Measurements from ENCODE around the gene GPC6.
"Not testable (repeated sequence)": the region's sequence is repeated elsewhere in the genome, so short reads cannot be mapped to it uniquely, and the experiment has no call there.

GPC6 gene

DNA sequence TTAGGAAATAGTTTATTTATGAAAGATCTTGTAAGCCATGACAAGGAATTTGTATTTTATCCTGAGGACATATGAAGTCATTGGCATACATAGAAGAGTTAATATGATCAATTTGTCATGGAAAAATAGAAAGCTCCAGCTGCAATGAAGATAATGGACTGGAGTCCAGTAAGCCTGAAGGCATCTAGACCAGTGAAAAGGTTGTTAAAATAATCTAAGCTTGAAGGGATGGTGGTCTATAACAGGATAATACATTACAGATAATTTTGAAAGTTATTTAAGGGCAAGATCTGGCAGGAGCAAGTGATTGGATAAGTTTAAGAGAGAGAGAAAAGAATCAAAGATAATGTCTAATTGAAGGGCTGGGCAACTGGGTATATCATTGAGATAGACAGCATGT lies 224.2 kb downstream of the GPC6 start:
- DNase-seq: no peak

DNA sequence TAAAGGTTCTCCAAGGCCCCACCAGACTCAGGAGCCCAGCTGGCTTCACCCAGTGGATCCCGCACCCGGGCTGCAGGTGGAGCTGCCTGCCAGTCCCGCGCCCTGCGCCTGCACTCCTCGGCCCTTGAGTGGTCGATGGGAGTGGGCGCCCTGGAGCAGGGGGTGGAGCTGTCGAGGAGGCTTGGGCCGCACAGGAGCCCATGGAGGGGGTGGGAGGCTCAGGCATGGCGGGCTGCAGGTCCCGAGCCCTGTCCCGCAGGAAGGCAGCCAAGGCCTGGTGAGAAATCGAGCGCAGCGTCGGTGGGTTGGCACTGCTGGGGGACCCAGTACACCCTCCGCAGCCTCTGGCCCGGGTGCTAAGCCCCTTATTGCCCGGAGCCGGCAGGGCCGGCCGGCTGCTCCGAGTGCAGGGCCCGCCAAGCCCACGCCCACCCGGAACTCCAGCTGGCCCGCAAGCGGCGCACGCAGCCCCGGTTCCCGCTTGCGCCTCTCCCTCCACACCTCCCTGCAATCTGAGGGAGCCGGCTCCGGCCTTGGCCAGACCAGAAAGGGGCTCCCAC lies 228.1 kb downstream of the GPC6 start:
- not testable (repeated sequence) for DNase-seq

DNA sequence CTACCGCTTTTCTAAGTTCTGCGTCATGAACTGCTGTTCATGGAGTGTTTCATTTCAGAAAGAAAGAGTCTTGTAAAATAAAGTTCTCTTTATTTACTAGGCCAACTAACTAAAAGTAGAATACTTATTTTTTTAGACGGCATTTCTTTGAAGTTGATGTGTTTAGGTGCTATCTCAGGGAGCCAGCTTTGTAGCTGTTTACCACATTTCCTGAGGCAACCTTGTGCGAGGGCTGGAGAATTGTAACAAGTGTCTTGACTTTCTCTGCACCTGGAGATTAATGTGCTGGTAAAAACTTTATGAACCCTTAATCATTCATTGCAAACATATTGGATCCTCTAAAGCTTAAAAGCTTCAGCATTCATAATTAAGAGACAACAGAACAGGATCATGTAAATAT lies 229.3 kb downstream of the GPC6 start:
- no peak for DNase-seq

DNA sequence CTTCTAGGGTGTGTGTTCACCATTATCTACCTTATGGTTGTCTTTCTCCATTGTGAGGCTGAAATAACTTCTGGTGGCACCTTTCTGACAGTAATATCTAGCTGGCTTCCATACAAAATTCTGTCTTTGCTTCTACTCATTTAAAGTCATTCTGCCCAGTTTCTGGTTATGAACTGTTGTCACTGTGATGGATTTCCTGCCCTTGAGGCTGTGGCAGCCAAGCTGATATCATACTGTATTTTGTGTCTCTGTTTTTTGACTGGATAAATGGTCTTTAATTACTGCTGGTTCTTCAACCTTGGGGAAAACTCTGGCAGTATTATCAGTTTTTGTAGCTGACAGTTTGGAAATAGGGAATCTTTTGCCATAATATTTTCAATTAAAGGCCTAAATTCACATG lies 233.4 kb downstream of the GPC6 start:
- no peak for DNase-seq

DNA sequence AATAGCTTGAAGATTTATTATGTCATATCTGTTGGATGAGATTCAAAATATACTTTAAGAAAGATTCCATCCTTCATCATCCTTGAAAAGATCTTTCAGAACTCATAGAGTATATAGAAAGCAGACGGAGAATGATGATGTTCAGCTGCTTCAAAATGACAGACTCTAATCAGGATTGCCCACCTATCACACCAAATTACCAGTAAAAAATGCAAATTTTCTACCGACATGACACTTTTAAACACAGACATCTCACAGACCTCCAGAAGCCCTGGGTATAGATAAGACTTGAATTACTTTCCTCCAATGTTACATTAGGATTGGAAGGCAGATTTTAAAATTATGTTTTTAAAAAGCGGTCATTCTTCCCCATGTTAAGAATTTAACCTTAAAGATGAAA lies 235.5 kb downstream of the GPC6 start:
- DNase-seq: no peak

DNA sequence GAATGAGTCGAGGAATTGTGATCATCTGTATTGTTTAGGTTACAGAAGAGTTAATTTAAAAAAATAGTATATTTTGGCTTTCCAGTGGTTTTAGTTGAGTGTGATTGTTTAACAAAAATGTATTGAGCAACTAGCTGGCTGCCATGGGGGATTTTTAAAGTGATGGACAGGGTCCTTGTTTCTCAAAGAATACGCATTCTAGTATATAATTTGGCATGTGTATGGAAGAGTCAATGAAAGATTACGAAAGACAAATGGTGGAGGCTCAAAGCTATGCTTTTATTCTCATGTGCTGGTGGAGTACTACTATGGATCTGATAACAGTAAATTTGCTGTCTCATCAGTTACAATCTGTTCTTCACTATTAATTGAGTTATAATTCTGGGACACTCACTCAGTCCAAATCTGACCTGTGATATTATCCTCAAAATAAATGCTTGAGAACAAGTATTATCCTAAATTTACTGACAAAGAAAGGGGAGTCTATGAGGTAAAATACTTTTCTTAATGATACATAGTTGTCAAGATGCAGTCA lies 240.0 kb downstream of the GPC6 start:
- DNase-seq: no peak

DNA sequence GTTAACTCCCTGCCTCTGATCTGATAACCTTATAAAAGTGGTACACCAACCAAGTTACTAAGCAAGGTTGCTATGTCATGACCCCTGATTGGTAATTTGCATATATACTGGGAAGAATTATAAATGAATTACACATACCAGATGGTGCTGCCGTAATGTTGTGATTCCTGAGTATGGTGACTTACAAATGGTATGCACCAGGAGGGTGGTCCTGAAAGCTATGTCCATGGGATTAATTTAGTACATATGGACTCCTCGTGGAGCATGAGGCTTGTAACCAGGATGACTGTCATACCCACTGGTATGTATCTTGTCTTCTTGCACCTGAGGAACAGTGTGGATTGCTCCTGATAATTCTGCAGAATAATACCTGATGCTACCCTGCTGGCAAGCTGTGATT lies 240.6 kb downstream of the GPC6 start:
- no peak for DNase-seq

DNA sequence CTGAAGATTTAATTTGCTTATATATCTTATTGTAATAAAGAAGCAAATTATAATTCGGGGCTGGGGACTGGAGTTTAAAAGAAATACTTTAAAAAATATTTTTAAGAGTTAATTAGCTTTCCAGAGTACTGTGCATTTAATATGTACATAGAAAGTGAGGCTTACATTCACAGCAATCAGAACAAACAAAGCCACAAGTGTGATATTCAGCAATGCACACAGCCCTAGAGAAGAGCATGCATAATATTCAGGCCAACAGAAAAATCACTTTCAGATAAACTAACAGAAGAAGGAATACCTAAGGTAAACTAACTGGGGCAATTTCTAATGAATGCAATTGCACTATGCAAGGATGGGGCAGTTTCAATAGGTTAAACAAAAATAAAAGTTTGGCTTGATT lies 241.8 kb downstream of the GPC6 start:
- no peak for DNase-seq

DNA sequence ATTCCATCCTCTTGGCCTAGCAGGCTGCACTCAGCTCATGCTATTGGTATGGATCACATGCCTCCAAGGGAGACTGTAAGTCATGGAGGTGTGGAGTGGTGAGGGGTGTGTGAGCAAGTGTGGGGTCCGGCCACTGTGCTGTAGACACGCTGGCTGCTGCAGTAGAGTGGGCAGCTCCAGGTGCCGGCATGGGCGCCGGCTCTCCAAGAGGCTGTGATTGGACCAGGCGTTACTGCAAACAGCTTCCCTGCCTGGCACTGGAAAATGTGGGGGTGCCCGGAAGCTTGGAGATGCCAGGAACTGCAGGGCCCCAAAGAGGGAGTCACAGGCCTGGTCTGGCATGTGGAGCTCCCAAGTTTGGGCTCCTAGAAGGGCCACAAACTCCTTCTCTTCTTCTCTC lies 245.7 kb downstream of the GPC6 start:
- DNase-seq: no peak

DNA sequence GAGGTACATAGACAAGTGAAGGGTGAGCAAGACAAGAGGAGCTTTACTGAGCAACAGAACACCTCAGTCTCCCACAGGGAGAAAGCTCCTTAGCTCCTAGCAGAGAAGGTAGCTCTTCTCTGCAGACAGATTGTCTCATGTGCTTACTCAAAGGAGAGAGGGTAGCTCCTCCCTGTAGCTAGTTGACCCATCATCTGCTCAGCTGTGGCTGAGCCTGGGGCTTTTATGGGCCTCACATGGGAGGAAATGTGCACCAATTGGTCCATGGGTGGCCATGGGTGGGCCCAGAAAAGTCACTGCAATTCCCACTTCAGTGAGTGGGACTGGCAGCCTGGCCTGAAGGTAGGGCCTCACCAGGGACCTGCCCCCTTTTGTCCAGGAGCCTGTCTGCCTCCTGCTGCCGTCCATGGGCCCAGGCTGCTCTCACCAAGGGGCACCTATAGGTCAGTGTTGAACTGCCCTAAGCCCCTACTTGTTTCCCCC lies 246.2 kb downstream of the GPC6 start:
- no peak for DNase-seq

DNA sequence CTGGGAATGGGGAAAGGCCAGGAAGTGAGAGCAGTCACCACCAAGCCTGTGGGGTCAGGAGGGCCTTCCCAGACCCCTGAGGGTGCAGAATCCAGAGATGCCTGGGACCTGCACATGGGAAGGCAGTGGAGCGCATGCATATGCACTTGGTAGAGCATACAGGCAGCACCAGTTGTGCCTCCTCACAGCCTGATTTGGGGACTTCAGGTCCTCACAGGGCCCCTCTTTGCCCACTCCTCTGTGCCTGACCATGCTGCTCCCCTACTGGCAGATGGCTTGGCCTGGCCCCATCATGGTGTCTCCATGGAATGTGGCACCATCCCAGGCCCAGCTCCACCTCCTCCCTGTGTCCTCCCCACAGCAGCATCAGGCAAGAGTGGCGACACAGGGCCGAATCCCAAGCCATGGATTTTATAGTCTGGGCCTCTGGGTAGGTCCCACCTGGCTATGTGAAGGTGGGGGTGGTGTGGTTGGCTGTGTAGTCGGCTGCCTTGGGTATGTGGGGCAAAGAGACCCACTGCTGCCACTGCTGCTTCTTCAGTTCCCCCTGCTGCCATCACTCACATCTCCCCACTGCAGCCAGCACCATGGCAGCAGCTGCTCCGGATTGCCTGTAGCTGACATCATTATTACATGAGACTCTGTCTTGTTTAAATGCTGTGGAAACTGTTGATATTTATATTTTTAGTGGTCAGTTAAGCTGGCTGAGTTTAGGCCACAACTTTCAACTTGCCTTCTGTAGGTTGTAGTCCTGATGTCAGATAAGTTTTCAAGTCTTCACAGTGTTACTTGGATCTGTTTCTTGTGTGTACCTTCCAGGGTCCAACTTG lies 247.0 kb downstream of the GPC6 start:
- DNase-seq: no peak

DNA sequence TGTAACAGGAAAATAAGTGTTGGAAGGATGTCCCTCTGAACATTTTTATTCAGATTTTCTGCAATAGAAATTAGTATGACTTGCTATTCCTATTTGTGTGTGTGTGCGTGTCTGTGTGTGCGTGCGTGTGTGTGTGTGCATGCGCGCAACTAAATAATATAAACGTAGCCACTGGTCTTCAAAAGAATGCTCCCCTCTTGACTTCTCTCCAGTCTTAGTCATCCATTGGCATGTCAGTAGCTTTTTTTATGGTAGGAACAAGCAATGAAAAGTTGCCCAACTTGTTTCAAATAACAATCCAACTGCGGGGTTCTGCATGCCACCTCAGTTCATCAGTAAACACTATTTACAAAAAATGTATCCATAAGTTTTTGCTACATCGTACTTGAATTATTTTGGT lies 249.6 kb downstream of the GPC6 start:
- no peak for DNase-seq

DNA sequence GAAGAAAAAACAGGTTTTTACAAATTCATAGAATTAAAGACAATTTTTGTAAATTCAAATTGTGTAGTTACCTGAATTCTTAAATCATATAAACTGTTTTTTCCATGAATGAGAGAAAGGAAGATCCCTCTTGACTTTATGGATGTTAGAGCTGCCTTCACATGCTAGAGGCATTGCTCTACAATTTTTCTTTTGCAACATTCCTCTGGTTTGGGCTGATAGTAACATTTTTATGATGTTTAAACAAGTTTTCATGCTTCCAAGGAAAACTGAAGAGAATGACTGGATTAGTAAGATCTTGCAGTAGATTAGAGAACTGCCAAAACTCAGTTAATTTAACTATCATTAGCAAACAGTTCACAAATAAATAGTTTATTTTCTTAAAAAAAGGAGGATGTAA lies 250.6 kb downstream of the GPC6 start:
- DNase-seq: no peak

DNA sequence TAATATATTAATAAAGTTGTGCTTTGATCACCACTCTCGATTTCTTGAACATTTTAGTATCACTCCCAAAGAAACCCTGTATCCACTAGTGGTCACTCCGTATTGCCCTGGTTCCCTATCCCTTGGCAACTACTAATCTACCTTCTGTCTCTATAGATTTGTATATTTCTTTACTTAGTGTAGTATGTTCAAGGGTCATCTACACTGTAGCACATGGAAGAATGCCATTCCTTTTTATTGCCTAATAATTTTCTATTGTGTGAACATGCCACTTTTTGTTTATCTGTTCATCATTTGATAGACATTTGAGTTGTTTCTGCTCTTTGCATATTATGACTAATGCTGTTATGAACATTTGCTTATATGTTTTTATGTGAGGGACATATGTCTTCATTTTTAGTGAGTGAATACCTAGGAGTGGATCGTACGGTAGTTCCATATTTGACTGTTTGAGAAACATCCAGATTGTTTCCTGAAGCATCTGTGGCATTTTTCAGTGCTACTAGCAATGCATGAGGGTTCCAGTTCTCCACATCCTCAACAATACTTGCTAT lies 254.0 kb downstream of the GPC6 start:
- DNase-seq: no peak

DNA sequence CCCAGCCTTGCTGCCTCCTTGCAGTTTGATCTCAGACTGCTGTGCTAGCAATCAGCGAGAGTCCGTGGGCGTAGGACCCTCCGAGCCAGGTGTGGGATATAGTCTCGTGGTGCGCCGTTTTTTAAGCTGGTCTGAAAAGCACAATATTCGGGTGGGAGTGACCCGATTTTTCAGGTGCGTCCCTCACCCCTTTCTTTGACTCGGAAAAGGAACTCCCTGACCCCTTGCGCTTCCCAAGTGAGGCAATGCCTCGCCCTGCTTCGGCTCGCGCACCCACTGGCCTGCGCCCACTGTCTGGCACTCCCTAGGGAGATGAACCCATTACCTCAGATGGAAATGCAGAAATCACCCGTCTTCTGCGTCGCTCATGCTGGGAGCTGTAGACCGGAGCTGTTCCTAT lies 269.5 kb downstream of the GPC6 start:
- DNase-seq: not testable (repeated sequence)

DNA sequence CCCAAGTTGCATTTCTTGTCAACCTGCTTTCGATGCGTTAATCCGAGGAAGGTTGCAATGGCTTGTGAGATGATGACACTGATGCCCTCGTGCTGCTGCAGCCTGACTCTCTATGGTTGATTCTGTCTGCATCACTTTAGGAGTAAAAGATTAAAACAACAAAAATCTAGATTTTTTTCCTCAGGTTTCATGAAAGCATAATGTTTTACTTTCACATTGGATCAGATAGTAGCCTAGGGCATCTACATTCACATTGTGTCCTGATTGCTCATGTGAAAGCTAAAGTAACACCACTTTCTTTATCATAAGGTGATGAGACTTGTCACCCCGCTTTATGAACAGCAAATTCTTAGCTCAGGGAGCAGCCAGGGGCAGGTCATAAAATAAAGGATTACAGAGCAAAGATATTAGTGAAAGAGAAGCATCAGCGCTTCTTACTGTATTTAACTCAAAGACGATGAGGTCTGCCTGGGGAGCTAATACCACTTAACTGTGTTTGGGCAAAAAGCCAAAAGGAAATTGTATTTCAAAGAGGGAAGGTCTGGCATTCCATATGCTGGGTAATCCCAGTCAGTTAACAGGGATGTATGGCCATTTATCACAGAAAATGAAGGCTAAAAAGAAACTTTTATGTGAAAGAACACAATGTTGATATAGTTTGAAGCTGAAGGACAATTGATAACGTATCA lies 270.5 kb downstream of the GPC6 start:
- DNase-seq: no peak

DNA sequence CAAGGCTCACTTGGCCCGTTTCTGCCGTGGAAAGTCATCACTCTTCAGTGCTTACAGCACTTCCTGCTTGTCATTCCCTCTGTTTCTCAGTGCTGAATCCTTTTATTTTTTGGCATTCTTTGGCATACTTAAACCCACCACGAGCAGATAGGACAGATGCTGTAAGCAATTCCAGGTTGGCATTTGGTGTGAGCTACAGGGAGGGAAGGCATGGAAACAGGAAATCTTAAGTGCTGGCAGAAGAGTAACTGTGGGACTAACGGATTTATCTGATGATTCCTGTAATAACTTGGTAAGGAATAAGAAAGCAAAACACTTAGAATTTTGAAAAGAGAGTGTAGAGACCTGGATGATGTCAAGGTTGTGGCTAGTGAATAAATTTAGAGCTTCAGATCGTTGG lies 273.4 kb downstream of the GPC6 start:
- no peak for DNase-seq

DNA sequence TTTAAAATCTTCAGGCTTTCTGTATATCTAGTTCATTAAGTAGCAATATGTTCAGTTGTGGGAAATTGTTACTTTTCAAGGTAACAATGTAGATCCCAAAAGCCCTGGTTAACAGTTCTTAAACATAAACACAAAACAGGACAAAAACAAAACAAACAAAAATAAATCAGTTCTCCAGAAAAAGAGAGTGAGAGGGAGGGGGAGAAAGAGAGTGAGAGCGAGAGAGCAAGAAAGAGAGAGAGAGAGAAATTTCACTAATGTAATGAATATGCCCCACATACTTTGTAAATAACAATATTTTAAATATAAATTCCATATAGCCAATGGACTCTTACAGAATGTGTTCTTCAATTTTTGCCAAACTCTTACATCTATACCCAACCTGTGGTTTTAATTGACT lies 275.5 kb downstream of the GPC6 start:
- DNase-seq: no peak

DNA sequence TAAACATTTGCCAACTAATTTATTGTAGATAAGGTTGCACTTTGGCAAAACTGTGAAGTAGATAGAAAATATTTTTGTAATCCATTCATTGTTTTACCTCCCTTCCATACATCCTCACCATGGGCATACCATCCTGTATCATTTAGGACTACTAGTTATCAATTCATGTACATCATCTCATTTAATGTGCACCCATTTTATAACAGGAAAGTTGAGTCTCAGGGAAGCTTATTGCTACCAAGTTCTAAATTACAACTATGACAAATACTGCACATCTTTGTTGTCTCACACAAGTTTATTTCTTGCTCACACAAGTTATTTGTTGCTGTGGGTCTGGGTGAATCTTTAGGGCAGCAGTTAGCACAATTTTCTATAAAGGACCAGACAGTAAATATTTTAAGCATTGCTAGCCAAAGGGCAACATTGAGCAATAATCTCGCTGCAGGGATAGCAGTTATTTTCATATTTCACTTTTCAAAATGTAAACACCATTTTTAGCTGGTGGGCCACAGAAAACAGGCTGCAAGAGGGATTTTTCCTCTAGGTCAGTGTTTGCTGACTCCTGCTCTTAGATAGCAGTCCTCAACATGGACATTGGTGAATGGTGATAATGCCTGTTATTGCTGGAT lies 276.5 kb downstream of the GPC6 start:
- DNase-seq: no peak

DNA sequence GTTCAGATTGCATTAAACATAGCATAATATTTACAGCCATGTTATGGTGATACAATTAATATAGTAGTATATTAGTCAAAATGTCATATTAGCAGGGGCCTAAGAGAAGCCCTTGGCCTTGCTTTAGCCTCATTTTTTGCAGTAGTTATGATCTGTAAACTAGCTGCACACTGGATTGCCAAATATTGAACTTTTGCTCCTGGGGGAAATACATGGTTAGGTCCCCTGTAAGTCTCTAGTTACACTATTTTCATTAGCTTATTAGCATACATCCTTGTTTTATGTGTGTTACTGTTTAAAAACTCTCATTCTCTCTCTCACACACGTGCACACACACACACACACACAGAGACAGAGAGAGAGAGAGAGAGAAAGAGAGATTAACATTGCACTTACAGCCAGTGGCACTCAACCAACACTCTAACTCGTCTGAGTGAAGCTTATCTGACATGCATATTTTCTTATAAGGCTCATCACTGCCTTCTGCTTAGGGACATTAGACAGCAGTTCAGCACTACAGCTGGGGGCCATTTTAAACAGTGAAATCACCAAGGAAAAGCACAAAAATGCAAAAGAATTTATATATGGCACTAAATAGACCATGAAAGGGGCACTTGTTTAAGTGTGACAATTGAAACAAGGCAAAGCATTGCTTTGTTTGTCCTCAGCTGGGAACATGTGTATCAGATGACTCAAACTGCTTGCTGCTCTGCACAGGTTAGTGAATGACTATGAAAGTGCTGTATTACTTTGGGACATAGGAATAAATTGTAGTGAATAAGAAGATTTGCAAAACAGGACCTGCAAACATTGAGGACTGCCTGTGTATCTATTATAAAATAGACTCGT lies 278.7 kb downstream of the GPC6 start:
- no peak for DNase-seq

DNA sequence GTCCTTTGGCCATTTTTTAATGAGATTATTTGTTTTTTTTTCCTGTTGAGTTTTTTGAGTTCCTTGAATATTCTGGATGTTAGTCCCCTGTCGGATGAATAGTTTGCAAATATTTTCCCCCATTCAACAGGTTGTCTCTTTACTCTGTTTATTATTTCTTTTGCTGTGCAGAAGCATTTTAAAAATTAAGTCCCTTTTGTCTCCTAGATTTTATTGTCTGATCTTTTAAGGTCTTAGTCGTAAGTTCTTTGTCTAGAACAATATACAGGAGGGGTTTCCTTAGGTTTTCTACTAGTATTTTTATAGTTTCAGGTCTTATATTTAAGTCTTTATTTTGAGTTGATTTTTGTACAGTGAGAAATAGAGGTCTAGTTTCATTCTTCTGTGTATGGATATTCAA lies 284.4 kb downstream of the GPC6 start:
- DNase-seq: no peak

DNA sequence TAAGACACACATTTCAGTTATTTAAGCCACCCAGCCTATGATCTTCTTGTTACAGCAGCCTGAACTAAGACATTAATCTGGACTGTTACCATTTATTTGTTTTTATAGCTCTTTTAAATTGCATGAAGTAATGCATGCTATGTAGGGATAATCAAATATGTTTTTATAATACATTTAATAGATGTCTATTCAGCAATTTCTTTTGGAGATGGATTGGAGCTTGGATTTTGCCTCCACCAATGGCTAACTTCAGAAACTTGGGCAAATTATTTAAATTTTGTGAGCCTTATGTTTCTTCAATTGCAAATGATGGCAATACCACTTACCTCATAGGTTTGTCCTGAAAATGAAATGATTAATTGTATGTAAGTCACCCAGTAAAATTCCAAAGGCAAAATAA lies 288.7 kb downstream of the GPC6 start:
- DNase-seq: no peak
